Nephron (organoid): ENCODE data around the gene FDX1.

Experiments
- H3K27ac Mint-ChIP-seq, 3 experiments: 2 replicates each; pipeline ENCODE4 v1.8.0; 2020; ENCODE audit warnings: mixed read lengths in 3 of 3, mild to moderate bottlenecking in 2 of 3, moderate library complexity in 1 of 3
- H3K27me3 Mint-ChIP-seq: 2 replicates; pipeline ENCODE4 v1.8.0; 2021; ENCODE audit warnings: low read depth, mild to moderate bottlenecking, moderate library complexity, mixed read lengths
- H3K36me3 Mint-ChIP-seq: 2 replicates; pipeline ENCODE4 v1.8.0; 2020; ENCODE audit warnings: low read depth, mixed read lengths
- H3K4me1 Mint-ChIP-seq: 2 replicates; pipeline ENCODE4 v1.8.0; 2020; ENCODE audit warnings: mixed read lengths
- H3K4me3 Mint-ChIP-seq, 3 experiments: 2 replicates each; pipeline ENCODE4 v1.8.0; 2020; ENCODE audit warnings: mild to moderate bottlenecking in 3 of 3, mixed read lengths in 3 of 3, moderate library complexity in 2 of 3
- H3K9me3 Mint-ChIP-seq: 2 replicates; pipeline ENCODE4 v1.8.0; 2020; ENCODE audit warnings: mixed read lengths
- TF ChIP-seq, protein P1 (sequence below), 3 experiments: fragments of 200-600 bp; sonication (generic); IDR thresholded peaks; one replicate each; pipeline ENCODE4 v1.5.0; 2021; ENCODE audit warnings: antibody characterized with exemption in 3 of 3; ENCODE audit not compliant: unreplicated experiment in 3 of 3

Gene FDX1

GRCh38 chr11:110501428-110501827, 71.7 kb downstream of the FDX1 start:
- Mint-ChIP-seq H3K4me3 (no peak overlapping the region), H3K4me1 (peaks cover 21% of the 10 kb centered on the region), H3K36me3 (no peaks in the 10 kb centered on the region), H3K27ac (no peak overlapping the region), H3K9me3 (peaks cover 3% of the 10 kb centered on the region), H3K27me3 (peaks cover 3% of the 10 kb centered on the region)
- TF ChIP-seq, protein P1, sequence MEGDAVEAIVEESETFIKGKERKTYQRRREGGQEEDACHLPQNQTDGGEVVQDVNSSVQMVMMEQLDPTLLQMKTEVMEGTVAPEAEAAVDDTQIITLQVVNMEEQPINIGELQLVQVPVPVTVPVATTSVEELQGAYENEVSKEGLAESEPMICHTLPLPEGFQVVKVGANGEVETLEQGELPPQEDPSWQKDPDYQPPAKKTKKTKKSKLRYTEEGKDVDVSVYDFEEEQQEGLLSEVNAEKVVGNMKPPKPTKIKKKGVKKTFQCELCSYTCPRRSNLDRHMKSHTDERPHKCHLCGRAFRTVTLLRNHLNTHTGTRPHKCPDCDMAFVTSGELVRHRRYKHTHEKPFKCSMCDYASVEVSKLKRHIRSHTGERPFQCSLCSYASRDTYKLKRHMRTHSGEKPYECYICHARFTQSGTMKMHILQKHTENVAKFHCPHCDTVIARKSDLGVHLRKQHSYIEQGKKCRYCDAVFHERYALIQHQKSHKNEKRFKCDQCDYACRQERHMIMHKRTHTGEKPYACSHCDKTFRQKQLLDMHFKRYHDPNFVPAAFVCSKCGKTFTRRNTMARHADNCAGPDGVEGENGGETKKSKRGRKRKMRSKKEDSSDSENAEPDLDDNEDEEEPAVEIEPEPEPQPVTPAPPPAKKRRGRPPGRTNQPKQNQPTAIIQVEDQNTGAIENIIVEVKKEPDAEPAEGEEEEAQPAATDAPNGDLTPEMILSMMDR (IDR thresholded peaks at IDR 0.05; ENCODE audit: unreplicated experiment in 3 of 3), result no peak

DNA sequence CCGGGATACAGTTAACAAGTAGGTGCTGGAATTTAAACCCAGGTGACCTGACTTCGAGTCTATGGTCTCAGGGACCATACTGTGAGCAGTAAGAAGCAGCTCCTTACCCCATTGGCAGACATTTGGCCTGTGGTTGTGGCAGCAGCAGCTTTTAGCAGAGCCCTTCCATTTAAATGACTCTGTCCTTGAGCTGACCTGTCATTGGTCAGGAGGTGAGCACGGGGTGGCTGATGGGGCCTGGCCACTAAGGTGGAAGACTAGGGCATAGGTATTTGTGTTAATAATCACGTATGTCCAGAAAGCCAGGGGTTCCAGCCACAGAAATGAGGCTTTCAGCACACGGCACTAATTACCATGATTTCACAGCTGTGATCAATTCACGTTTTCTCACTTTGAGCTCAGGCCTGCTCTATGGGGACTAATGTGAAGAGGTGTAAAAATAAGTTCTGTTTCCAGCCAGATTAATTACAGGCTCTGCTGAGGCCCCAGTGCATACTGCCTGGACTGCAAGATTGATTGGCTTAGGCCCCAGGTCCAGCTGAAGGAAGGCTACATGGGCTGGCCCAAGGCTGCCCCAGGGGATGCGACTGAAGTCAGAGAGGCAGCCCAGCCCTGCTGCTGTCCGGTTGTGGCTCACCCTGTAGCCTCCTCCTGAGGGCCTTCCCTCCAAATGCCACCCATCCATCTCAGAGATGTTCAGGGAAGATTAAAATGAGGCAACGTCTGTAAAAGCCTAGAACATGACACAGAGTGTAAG, 76.0 kb downstream of the FDX1 start:
- Mint-ChIP-seq H3K4me3 (no peak overlapping the region), H3K9me3 (peaks cover 3% of the 10 kb centered on the region), H3K36me3 (no peaks in the 10 kb centered on the region), H3K27me3 (no peaks in the 10 kb centered on the region), H3K4me1 (peaks cover 32% of the 10 kb centered on the region), H3K27ac (peak overlapping the region in 1 of 3 experiments; percentile 66)
- TF ChIP-seq, protein P1 (IDR thresholded peaks at IDR 0.05; ENCODE audit: unreplicated experiment in 3 of 3), result no peak

DNA sequence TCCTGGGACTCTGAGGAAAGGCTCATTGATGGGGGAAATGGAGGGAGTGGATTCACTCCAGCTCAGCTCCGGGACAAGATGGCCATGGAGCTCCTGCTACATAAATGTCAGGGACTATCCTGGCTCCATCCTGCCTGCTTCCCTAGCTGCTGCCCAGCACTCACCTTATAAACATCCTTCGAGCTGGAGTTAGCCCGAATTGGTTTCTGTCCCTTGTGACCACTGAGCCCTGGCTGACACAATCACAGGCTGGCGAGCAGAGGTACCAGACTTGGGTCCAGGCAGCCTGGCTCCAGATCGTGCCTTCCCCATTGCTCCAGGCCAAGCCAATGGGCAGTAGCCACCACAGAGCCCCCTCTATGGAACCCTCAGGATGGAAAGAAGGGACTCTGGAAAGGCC, 77.6 kb downstream of the FDX1 start:
- H3K36me3 Mint-ChIP-seq, result no peaks in the 10 kb centered on the region
- H3K4me1 Mint-ChIP-seq, result peaks cover 40% of the 10 kb centered on the region
- H3K27me3 Mint-ChIP-seq, result no peaks in the 10 kb centered on the region
- H3K9me3 Mint-ChIP-seq, result no peaks in the 10 kb centered on the region
- no peak overlapping the region for H3K4me3 Mint-ChIP-seq
- TF ChIP-seq, protein P1 (IDR thresholded peaks at IDR 0.05; ENCODE audit: unreplicated experiment in 3 of 3), result no peak
- H3K27ac Mint-ChIP-seq, result no peak overlapping the region

DNA sequence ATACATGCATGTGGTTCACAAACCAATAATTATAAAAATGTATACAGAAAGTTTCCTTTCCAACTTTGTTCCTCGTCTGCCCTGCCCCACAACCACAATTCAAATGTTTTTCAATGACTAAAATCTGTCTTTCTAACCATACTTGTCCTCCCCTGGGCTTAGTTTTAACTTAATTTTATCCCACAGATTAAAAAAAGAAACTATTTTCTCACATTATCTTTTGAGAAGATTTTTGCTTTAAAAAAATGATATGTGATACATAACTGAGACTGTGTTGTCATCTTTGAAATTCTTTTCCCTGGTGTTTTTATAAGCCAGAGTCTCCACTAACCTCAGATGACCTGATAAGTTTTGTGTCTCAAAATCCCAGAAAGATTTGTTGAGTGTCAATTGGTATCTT, 79.0 kb downstream of the FDX1 start:
- Mint-ChIP-seq H3K27me3 (no peaks in the 10 kb centered on the region), H3K4me1 (peaks cover 53% of the 10 kb centered on the region), H3K9me3 (no peaks in the 10 kb centered on the region), H3K27ac (peak overlapping the region in 1 of 3 experiments; percentile 4), H3K36me3 (no peaks in the 10 kb centered on the region), H3K4me3 (no peak overlapping the region)
- TF ChIP-seq, protein P1 (IDR thresholded peaks at IDR 0.05; ENCODE audit: unreplicated experiment in 3 of 3), result no peak

DNA sequence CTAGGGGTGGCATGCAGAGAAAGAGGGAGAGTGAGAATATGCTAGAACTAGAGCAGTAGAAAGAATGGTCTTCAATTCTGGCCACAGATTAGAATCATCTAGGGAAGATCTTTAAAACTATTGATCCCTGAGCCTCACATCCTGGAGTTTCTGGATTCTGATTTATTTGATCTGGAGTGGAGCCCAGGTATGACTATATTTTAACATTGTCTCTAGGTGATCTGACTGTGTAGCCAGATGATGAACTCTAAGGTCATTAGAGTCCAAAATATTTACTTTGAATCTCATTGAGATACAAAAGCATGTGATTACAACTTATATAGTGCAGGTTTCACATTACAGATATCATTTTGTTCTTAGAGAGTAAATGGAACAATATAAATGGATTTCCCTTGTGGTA, 79.7 kb downstream of the FDX1 start:
- no peaks in the 10 kb centered on the region for H3K36me3 Mint-ChIP-seq
- H3K27ac Mint-ChIP-seq, result peak overlapping the region in 1 of 3 experiments; percentile 4

More for the DNA sequence above, 79.7 kb downstream of the FDX1 start:
- TF ChIP-seq, protein P1 (IDR thresholded peaks at IDR 0.05; ENCODE audit: unreplicated experiment in 3 of 3), result no peak
- peaks cover 58% of the 10 kb centered on the region for H3K4me1 Mint-ChIP-seq
- H3K27me3 Mint-ChIP-seq, result no peaks in the 10 kb centered on the region
- H3K4me3 Mint-ChIP-seq, result no peak overlapping the region
- no peaks in the 10 kb centered on the region for H3K9me3 Mint-ChIP-seq
